Peyer's patch (tissue), 4 donors: ENCODE measurements around the gene SLC25A45.

ENCODE experiments used
- POLR2A ChIP-seq, 2 donors: fragments of 450-650 bp; IDR thresholded peaks; one replicate each; pipeline ENCODE4 v1.5.1; 2017; ENCODE audit warnings: antibody characterized with exemption in 2 of 2, mild to moderate bottlenecking in 2 of 2, moderate library complexity in 2 of 2
- TF ChIP-seq, protein P1 (sequence below), 6 experiments: fragments of 450-650 bp in 4 of 6; fragments of 200-600 bp in 2 of 6; sonication (generic) in 1 of 6; IDR thresholded peaks; one replicate each; pipeline ENCODE4 v1.5.1; 2017 to 2019; ENCODE audit warnings: antibody characterized with exemption in 6 of 6, mild to moderate bottlenecking in 3 of 6, moderate library complexity in 1 of 6

DNA sequence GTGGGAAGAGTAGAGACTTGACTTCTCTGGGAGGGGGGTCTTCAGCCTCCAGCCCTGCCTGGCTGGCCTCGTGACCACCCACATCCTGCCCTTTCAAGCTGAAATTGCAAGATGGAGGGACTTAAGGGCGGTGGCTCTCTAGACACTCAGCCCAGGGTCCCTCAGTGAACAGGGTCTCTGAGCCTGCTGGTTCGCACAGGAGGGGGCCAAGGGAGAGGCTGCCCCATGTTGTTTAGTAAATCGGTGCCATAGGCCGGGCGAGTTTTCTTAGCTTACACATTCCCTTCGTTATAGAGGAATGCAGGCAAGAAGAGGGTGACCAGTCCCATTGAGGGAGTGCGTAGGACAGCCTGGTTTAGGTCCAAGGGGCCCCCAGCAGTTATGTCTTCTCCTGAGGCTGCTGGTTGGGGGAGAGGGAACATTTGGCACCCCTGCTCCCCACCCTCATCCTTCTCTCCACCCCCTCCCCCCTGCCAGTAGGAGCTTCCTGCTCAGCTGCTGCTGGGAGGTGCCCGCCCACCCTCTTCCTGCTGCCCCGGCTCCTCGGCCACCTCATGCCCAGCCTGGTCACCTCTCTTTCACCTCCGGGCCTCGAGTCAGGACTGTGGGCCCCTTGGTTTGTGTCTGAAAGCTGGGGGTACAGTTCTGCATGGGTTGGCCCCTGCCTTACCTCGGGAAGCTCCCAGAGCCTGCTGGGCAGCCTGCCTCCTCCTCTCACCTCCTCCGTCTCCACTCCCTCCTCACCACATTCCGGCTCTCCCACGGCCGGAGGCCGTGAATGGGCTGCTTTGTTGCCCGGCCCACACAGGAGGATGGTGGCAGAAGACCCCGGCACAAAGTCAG, 7.9 kb upstream of the SLC25A45 start:
- TF ChIP-seq, protein P1, sequence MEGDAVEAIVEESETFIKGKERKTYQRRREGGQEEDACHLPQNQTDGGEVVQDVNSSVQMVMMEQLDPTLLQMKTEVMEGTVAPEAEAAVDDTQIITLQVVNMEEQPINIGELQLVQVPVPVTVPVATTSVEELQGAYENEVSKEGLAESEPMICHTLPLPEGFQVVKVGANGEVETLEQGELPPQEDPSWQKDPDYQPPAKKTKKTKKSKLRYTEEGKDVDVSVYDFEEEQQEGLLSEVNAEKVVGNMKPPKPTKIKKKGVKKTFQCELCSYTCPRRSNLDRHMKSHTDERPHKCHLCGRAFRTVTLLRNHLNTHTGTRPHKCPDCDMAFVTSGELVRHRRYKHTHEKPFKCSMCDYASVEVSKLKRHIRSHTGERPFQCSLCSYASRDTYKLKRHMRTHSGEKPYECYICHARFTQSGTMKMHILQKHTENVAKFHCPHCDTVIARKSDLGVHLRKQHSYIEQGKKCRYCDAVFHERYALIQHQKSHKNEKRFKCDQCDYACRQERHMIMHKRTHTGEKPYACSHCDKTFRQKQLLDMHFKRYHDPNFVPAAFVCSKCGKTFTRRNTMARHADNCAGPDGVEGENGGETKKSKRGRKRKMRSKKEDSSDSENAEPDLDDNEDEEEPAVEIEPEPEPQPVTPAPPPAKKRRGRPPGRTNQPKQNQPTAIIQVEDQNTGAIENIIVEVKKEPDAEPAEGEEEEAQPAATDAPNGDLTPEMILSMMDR (IDR thresholded peaks at IDR 0.05) = no peak
- TF ChIP-seq POLR2A (IDR thresholded peaks at IDR 0.05) = no peak
